Natural killer cell (primary cell): ENCODE data around the gene DDX4. TPM values are rescaled to one million over a fixed set of nuclear protein-coding genes. Genes with fewer than 3 reads are reported as not detected.

Experiments
- ATAC-seq, 3 donors: fragments of 150-1000 bp in 2 of 3; fragments of 200-7000 bp in 1 of 3; cut with Tn5 transposase; 1 replicate in 1 of 3; 2 replicates in 2 of 3; pipeline ENCODE4 v1.10.0; 2021; ENCODE audit warnings: mild to moderate bottlenecking in 2 of 3, moderate library complexity in 2 of 3
- DNase-seq, 2 donors: peaks; one replicate each; pipeline versions ENCODE4 v3.0.0 to v3.0.0-alpha.2; 2013 to 2021; ENCODE audit warnings: mixed read lengths in 1 of 2
- H3K27ac ChIP-seq: one replicate; pipeline ENCODE4 v1.5.1; 2013; ENCODE audit warnings: mild to moderate bottlenecking, low read length
- H3K27me3 ChIP-seq: one replicate; pipeline ENCODE4 v1.6.1; 2013; ENCODE audit warnings: low read length; ENCODE audit not compliant: control insufficient read depth, insufficient read depth
- H3K36me3 ChIP-seq: one replicate; pipeline ENCODE4 v1.6.1; 2013; ENCODE audit warnings: low read length; ENCODE audit not compliant: control insufficient read depth, insufficient read depth
- H3K4me1 ChIP-seq: one replicate; pipeline ENCODE4 v1.6.1; 2013; ENCODE audit warnings: low read length; ENCODE audit not compliant: control insufficient read depth, insufficient read depth
- H3K4me3 ChIP-seq: one replicate; pipeline ENCODE4 v1.5.1; 2013; ENCODE audit warnings: low read length
- H3K9me3 ChIP-seq: one replicate; pipeline ENCODE4 v1.6.1; 2013; ENCODE audit warnings: low read length; ENCODE audit not compliant: control insufficient read depth, insufficient read depth
- H3K27ac Mint-ChIP-seq, 2 donors: one replicate each; pipeline ENCODE4 v1.8.0; 2022; ENCODE audit warnings: mild to moderate bottlenecking in 2 of 2, mixed read lengths in 2 of 2, moderate library complexity in 1 of 2
- H3K27me3 Mint-ChIP-seq, 2 donors: one replicate each; pipeline ENCODE4 v1.8.0; 2022; ENCODE audit warnings: low read depth in 2 of 2, mixed read lengths in 2 of 2
- H3K36me3 Mint-ChIP-seq: one replicate; pipeline ENCODE4 v1.8.0; 2022; ENCODE audit warnings: mixed read lengths
- H3K4me1 Mint-ChIP-seq, 2 donors: one replicate each; pipeline ENCODE4 v1.8.0; 2022; ENCODE audit warnings: mixed read lengths in 2 of 2
- H3K4me3 Mint-ChIP-seq: one replicate; pipeline ENCODE4 v1.8.0; 2022; ENCODE audit warnings: mild to moderate bottlenecking, moderate library complexity, mixed read lengths
- H3K9me3 Mint-ChIP-seq, 2 donors: one replicate each; pipeline ENCODE4 v1.8.0; 2022; ENCODE audit warnings: mixed read lengths in 2 of 2
- WGBS: methylation state at CpG from one replicate; pipeline ENCODE4 v1.1.7; 2013; ENCODE audit warnings: missing lambda C conversion rate; ENCODE audit not compliant: insufficient coverage; 5-methylcytosine and 5-hydroxymethylcytosine counted together
- intact Hi-C: fragments of 100-400 bp; cut with micrococcal nuclease; formaldehyde crosslinking; loops from one replicate; pipeline ENCODE4 v1.14.2; 2022
- total RNA-seq, 4 donors: library from RNA; stranded (reverse); fragments of 120-200 nt in 1 of 4; gene quantifications; one replicate each; pipeline versions ENCODE4 v1.2.3 to v1.2.4, GENCODE V29; 2013 to 2022
- TF ChIP-seq, protein P1 (sequence below): fragments of 200-600 bp; IDR thresholded peaks from one replicate; pipeline ENCODE4 v1.8.0; 2022; ENCODE audit warnings: antibody characterized with exemption

DDX4 gene
- total RNA-seq, 3 donors from 2014 or later (not counting 1 experiment from before 2014, with no cell fraction given), result not detected

DNA sequence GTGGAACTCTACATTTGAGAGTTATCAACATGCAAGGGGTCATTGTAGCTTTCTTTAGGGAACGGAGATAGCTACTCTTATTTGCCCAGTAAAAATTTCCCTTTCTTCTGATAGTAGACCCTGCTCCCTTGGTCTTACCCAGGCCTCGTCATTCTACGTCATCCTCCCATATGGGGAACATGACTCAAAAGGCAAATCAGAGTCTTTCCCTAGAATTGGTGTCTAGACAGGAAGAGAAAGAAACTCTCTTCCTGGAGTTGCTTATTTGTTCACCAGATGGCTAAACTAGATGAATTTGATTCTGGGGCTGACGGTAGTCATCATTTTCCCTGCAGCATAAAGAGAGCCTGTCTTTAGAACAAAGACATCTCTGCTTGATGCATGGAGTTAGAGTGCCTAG lies 13.6 kb upstream of the DDX4 start:
- WGBS, result 94% methylated on average over 3 of the region's 4 CpGs
- Mint-ChIP-seq H3K27me3 (peaks cover 3 to 5% of the 10 kb centered on the region in 2 donors), H3K27ac (no peak overlapping the region)

DNA sequence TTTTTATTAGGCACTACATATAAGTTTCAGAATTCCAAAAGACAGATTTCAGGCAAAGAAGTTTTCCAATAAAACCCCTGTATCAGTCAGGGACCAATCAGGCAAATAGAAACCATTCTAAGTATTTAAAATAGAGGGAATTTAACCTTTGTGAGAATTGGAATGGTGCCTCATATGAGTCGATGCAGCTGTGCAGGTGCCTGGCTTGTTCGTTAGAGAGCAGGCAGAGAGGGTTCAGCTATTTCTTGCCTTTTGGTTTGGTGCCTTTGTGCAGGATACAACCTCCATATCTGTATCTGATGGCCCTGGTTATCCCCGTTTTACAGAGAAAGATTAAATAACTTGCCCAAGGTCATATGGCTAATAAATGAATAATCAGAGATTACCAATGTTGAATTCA lies 6.0 kb upstream of the DDX4 start:
- Histone ChIP-seq H3K4me1 (no peaks in the 10 kb centered on the region), H3K4me3 (no peak overlapping the region), H3K36me3 (no peaks in the 10 kb centered on the region), H3K27me3 (no peaks in the 10 kb centered on the region), H3K9me3 (no peaks in the 10 kb centered on the region), H3K27ac (no peak overlapping the region)
- 96% methylated on average over 2 of the region's 3 CpGs for WGBS
- Mint-ChIP-seq H3K4me1 (no peaks in the 10 kb centered on the region), H3K27ac (no peak overlapping the region), H3K4me3 (no peak overlapping the region), H3K9me3 (no peaks in the 10 kb centered on the region), H3K36me3 (no peaks in the 10 kb centered on the region), H3K27me3 (peaks cover 3 to 12% of the 10 kb centered on the region in 2 donors)
- DNase-seq, result no peak
- intact Hi-C loops, result no loop called here
- no peak for ATAC-seq
- TF ChIP-seq, protein P1, sequence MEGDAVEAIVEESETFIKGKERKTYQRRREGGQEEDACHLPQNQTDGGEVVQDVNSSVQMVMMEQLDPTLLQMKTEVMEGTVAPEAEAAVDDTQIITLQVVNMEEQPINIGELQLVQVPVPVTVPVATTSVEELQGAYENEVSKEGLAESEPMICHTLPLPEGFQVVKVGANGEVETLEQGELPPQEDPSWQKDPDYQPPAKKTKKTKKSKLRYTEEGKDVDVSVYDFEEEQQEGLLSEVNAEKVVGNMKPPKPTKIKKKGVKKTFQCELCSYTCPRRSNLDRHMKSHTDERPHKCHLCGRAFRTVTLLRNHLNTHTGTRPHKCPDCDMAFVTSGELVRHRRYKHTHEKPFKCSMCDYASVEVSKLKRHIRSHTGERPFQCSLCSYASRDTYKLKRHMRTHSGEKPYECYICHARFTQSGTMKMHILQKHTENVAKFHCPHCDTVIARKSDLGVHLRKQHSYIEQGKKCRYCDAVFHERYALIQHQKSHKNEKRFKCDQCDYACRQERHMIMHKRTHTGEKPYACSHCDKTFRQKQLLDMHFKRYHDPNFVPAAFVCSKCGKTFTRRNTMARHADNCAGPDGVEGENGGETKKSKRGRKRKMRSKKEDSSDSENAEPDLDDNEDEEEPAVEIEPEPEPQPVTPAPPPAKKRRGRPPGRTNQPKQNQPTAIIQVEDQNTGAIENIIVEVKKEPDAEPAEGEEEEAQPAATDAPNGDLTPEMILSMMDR, result no peak

More for the DNA sequence above, 13.6 kb upstream of the DDX4 start:
- TF ChIP-seq, protein P1, result no peak
- Mint-ChIP-seq H3K36me3 (no peaks in the 10 kb centered on the region), H3K9me3 (no peaks in the 10 kb centered on the region), H3K4me3 (no peak overlapping the region), H3K4me1 (no peaks in the 10 kb centered on the region)
- Histone ChIP-seq H3K4me1 (no peaks in the 10 kb centered on the region), H3K4me3 (no peak overlapping the region), H3K27me3 (no peaks in the 10 kb centered on the region), H3K27ac (no peak overlapping the region), H3K36me3 (no peaks in the 10 kb centered on the region), H3K9me3 (no peaks in the 10 kb centered on the region)
- intact Hi-C loops, result no loop called here
- DNase-seq (no peak), ATAC-seq (no peak)

DNA sequence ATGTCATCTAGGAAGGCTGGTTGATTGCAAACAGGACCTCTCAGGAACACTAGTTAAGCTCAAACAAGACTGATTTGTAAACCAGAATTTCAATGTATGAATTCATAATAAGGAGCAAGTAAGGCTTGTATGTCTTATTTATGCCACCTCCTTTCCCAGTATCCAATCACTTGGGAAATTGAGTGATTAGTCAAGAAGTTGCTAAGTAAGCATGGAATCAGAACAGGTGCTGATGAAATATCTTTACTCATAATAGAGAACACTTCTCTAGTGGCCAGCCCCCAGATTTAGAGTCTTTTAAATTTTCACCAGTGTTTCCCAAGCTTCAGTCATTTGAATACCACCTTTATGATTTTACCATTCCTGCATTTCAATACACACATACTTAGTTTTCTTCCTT lies 5.3 kb upstream of the DDX4 start:
- DNase-seq, result no peak
- Histone ChIP-seq H3K4me3 (no peak overlapping the region), H3K27me3 (no peaks in the 10 kb centered on the region), H3K36me3 (no peaks in the 10 kb centered on the region), H3K27ac (no peak overlapping the region), H3K9me3 (no peaks in the 10 kb centered on the region), H3K4me1 (no peaks in the 10 kb centered on the region)
- no peak for ATAC-seq
- Mint-ChIP-seq H3K9me3 (no peaks in the 10 kb centered on the region), H3K4me1 (no peaks in the 10 kb centered on the region), H3K27me3 (peaks cover 3 to 12% of the 10 kb centered on the region in 2 donors), H3K27ac (no peak overlapping the region), H3K36me3 (no peaks in the 10 kb centered on the region), H3K4me3 (no peak overlapping the region)
- intact Hi-C loops, result no loop called here
- TF ChIP-seq, protein P1, result no peak

DNA sequence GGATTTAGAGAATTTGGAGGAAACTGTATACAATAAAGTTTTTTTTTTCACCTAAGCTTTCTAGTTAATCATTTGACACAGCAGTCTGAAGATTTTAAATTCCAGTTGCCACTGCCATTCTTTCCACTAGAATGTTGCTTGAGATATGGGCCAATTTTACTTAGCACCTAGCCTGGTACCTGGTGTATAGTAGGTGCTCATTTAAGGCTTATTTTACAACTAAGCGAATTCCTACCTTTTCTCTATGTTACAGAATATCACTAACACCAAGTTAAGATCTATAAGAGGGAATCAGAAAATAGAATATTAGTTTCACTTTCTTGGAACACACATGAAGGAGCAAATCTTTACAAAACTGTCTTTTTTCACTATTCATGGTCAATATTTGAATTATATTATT lies 3.2 kb upstream of the DDX4 start:
- TF ChIP-seq, protein P1, result no peak
- WGBS, result no CpG with 5 or more reads among the region's 1 CpG

More for the DNA sequence above, 3.2 kb upstream of the DDX4 start:
- Mint-ChIP-seq H3K4me3 (no peak overlapping the region), H3K4me1 (no peaks in the 10 kb centered on the region), H3K27me3 (peaks cover 3 to 8% of the 10 kb centered on the region in 2 donors), H3K27ac (no peak overlapping the region), H3K36me3 (no peaks in the 10 kb centered on the region), H3K9me3 (no peaks in the 10 kb centered on the region)
- intact Hi-C loops, result no loop called here
- H3K27me3 ChIP-seq, result no peaks in the 10 kb centered on the region
- no peaks in the 10 kb centered on the region for H3K4me1 ChIP-seq
- no peak for ATAC-seq
- no peaks in the 10 kb centered on the region for H3K36me3 ChIP-seq
- no peak overlapping the region for H3K4me3 ChIP-seq
- H3K9me3 ChIP-seq, result no peaks in the 10 kb centered on the region
- no peak for DNase-seq
- H3K27ac ChIP-seq, result no peak overlapping the region
